Fibroblast of villous mesenchyme (primary cell): ENCODE data around the gene ABHD15. TPM values are rescaled to one million over a fixed set of nuclear protein-coding genes. Genes with fewer than 3 reads are reported as not detected.

Source experiments
- DNase-seq: peaks from one replicate; pipeline ENCODE4 v3.0.0-alpha.2; 2010; ENCODE audit warnings: low read depth
- H3K4me3 ChIP-seq: 2 replicates; pipeline ENCODE4 v1.5.1; 2011; ENCODE audit warnings: low read depth, mild to moderate bottlenecking, low read length
- total RNA-seq: library from RNA; depleted of rRNA; stranded (reverse); fragments of >200 nt; gene quantifications from 2 replicates; pipeline ENCODE4 v1.2.3, GENCODE V29; 2012
- TF ChIP-seq, protein P1 (sequence below): IDR thresholded peaks from 2 replicates; pipeline ENCODE4 v1.5.1; 2012; ENCODE audit warnings: low read depth, mild to moderate bottlenecking, low read length; ENCODE audit not compliant: insufficient read depth

Gene ABHD15
- total RNA-seq, 1 donor, result 8.2 TPM

GRCh38 chr17:29593591-29594518 lies 27.0 kb upstream of the ABHD15 start:
- TF ChIP-seq, protein P1, sequence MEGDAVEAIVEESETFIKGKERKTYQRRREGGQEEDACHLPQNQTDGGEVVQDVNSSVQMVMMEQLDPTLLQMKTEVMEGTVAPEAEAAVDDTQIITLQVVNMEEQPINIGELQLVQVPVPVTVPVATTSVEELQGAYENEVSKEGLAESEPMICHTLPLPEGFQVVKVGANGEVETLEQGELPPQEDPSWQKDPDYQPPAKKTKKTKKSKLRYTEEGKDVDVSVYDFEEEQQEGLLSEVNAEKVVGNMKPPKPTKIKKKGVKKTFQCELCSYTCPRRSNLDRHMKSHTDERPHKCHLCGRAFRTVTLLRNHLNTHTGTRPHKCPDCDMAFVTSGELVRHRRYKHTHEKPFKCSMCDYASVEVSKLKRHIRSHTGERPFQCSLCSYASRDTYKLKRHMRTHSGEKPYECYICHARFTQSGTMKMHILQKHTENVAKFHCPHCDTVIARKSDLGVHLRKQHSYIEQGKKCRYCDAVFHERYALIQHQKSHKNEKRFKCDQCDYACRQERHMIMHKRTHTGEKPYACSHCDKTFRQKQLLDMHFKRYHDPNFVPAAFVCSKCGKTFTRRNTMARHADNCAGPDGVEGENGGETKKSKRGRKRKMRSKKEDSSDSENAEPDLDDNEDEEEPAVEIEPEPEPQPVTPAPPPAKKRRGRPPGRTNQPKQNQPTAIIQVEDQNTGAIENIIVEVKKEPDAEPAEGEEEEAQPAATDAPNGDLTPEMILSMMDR, result peak; percentile 27
- DNase-seq, result no peak
- peak overlapping the region; percentile 56 for H3K4me3 ChIP-seq

DNA sequence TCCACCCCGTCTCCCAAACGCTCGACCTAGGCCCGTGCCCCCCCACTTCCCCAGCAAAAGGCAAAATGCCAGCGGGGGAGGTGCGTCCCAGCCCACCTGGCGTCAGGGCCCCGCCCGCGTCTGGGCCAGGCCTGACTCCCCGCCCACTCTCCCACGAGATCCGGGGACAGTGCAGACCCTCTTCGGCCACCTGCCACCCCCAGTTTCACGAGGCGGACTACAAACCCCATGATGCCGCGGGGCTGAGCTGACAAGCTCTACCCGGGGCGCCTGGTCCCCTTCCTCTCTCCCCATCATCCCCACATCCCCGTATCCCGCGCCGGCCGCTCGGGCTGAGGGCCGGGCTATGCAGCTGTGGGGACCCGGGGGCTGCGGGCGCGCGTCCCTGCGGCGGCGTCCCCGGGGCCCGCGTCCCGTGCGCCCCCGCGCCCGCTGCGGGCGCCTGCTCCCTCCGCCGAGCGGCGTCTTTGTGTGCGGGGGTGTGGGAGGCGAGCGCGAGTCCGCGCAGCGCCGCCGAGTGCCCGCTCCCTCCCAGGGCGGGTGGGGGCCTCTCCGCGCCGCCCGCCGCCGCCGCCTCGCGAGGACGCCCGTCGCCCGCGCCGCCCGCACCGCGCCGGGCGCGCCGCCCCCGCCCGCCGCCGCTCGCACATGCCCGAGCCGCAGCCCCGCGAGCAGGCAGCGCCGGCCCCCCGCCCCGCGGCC lies 26.2 kb upstream of the ABHD15 start, which contains the start of gene ANKRD13B:
TSS of gene ANKRD13B (plus strand) at position 283 of the 702 bp plus-strand sequence. CDS start 490 bp downstream, outside the sequence.
- TF ChIP-seq, protein P1, result no peak
- DNase-seq, result no peak
- peak within 1 kb of the TSS; percentile 62 for H3K4me3 ChIP-seq

- peak overlapping the region; percentile 50 for H3K4me3 ChIP-seq
- TF ChIP-seq, protein P1, result peak; percentile 98
- DNase-seq, result peak; percentile 80
These were observed 25.1 kb upstream of the ABHD15 start for GRCh38 chr17:29591737-29592608.

DNA sequence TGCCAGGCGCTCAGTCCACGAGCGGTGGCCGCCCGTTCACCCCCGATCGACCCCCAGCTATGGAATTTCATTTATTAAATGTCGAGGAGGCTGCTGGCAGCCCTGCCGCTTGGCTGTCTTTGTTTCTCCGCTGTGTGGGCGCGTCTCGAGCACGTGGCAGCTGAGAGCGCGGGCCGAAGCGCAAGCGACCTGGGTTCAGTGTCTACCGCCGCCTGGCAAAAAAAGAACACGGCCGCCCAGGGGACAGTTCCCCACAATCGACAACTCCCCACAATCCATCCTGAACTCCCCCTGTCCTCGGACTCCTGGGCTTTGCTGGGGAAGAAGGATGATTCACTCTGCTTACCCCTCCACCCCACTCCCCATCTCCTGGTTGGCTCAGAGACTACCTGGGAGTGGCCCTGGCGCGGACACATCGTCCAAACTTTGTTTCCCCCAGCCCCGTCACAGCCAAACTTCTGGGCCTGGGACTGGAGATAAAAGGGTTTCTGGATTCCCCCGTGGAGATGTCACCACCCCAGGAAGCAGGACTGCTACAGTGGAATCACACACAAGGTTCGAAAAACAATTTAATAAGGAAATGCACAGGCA lies 24.4 kb upstream of the ABHD15 start:
- no peak for DNase-seq
- TF ChIP-seq, protein P1, result no peak

DNA sequence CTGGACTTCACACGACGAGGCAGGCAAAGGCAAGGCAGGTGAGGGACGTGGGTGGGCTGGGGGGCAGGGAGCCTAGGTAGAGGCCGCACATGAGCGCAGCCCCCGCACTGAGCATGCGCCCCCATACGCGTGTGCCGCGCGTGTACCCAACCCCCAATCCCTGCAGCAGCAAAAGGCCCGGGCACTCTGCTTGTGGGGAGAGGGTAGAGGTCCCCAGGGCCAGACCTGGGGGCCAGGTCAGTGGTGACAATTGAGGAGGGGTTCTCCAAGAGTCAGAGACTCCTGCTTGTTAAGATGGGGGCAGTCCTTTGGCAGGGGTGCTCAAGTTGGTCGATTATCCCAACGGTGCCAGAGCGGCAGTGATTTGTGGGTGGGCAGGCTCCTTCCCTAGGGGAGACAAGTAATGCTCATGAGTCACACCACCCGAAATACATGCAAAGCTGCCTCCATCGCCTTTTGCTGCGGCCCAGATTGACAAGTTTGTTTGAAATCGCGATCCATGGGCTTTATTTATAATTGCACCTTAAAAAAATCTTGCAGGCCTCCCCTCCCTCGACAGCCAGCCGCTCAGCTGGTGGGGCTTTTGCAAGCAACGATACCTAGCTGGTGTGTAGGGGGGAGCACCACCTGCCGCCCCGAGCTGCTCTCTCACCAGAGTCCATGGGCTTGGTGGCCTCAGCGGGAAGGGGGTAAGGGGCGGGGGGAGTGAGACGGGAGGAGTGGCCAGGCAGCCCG lies 23.7 kb upstream of the ABHD15 start:
- TF ChIP-seq, protein P1, result no peak
- H3K4me3 ChIP-seq, result peak overlapping the region; percentile 6
- DNase-seq, result no peak

More for the DNA sequence above, 24.4 kb upstream of the ABHD15 start:
- peak overlapping the region; percentile 50 for H3K4me3 ChIP-seq
